ENCODE data around the gene TINAG. TPM values are rescaled to one million over a fixed set of nuclear protein-coding genes. Genes with fewer than 3 reads are reported as not detected.

TINAG gene
- total RNA-seq, 1 donor from 2014 or later: not detected

DNA sequence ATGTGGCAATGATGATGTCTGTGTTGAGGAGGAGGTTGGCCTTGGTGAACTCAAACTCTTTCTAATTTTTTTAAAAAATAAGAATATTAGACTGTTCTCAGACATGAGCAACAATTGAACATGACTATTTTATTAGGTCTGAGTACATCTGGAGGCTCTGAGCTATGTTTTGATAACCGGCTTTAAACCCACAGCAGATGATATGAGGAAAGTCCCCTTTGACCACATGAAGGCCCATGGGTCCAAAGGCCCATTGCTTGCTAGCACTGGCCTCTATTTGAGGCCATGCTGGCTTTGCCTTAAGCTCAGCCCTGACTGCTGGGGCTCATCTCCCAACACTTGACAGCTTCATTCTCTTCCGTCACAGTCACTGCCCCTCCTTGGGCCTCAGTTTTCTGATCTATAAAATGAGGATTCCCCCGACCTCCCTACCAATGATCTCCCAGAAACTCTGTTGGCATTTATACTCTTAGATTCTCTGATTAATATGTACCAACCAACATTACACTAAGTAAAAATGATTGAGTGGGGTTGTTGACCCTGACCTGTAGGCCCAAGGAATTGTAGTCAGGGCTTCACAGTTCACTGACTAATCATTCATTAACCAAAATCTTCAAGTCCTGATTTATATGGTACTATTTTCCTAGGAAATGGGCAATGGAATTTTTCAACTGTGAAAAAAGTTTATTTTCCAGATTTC, 23.9 kb upstream of the TINAG start:
- Histone ChIP-seq H3K4me1 (no peaks in the 10 kb centered on the region), H3K27me3 (no peaks in the 10 kb centered on the region), H3K4me3 (no peak overlapping the region), H3K27ac (no peak overlapping the region), H3K9me3 (no peaks in the 10 kb centered on the region), H3K36me3 (no peaks in the 10 kb centered on the region)
- DNase-seq (ENCODE audit: low spot score in 2 of 2): no peak
- no peak for TF ChIP-seq CTCF (IDR thresholded peaks at IDR 0.05)
- intact Hi-C loops (cut with DNase I): no loop called here

DNA sequence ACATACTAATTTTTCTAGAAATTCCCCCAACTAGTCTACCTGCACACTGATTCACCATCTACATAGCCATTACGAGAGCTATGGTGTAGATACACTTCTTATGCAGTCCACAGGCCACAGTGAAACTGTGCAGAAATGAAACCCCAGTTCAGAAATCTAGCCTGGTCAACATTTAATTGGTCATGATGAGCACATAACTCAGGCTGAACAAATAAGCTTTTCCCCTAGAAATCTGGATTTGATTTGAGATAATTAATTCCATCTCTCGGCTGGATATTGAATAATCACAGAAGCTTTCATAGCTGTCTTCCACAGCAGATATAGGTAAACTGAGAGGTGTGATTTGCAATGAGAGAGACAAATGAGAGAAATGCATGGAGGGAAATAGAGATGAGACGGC, 22.6 kb upstream of the TINAG start:
- no peak overlapping the region for H3K27ac ChIP-seq
- no peak for DNase-seq (ENCODE audit: low spot score in 2 of 2)
- H3K4me1 ChIP-seq: no peaks in the 10 kb centered on the region
- no peaks in the 10 kb centered on the region for H3K27me3 ChIP-seq
- no peaks in the 10 kb centered on the region for H3K9me3 ChIP-seq
- no peaks in the 10 kb centered on the region for H3K36me3 ChIP-seq
- H3K4me3 ChIP-seq: no peak overlapping the region
- intact Hi-C loops (cut with DNase I): no loop called here
- TF ChIP-seq CTCF (IDR thresholded peaks at IDR 0.05): no peak

DNA sequence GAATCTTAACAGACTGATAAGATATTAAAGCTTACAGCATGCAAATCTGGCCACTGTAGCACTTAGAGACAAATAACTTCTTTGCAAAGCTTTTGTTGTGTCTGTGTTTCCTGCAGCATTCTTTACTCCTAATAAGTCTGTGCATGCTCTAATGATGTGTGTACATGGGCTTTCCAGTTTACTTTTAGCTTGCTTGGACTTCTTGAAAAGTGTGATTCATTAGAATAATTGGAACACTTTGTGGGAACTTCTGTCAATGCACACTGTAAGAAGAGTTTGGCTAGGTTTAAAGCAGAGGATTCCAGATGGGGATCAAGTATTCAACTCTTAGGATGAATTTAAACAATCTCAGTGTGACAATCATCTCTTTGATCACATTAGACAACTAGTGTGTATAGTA, 22.1 kb upstream of the TINAG start:
- Histone ChIP-seq H3K27ac (no peak overlapping the region), H3K4me3 (no peak overlapping the region), H3K4me1 (no peaks in the 10 kb centered on the region), H3K36me3 (no peaks in the 10 kb centered on the region), H3K9me3 (no peaks in the 10 kb centered on the region), H3K27me3 (no peaks in the 10 kb centered on the region)
- DNase-seq (ENCODE audit: low spot score in 2 of 2): no peak
- intact Hi-C loops (cut with DNase I): no loop called here
- TF ChIP-seq CTCF (IDR thresholded peaks at IDR 0.05): no peak

- Histone ChIP-seq H3K4me1 (no peaks in the 10 kb centered on the region), H3K9me3 (no peaks in the 10 kb centered on the region), H3K27me3 (no peaks in the 10 kb centered on the region), H3K36me3 (no peaks in the 10 kb centered on the region), H3K4me3 (no peak overlapping the region), H3K27ac (no peak overlapping the region)
- no peak for TF ChIP-seq CTCF (IDR thresholded peaks at IDR 0.05)
- no peak for DNase-seq (ENCODE audit: low spot score in 2 of 2)
- intact Hi-C loops (cut with DNase I): no loop called here
Observed at GRCh38 chr6:54288474-54288873, 19.8 kb upstream of the TINAG start.

- intact Hi-C loops (cut with DNase I): no loop called here
- no peaks in the 10 kb centered on the region for H3K27me3 ChIP-seq
- no peaks in the 10 kb centered on the region for H3K9me3 ChIP-seq
- no peaks in the 10 kb centered on the region for H3K36me3 ChIP-seq
- H3K27ac ChIP-seq: no peak overlapping the region
- H3K4me3 ChIP-seq: no peak overlapping the region
- no peaks in the 10 kb centered on the region for H3K4me1 ChIP-seq
- no peak for TF ChIP-seq CTCF (IDR thresholded peaks at IDR 0.05)
- no peak for DNase-seq (ENCODE audit: low spot score in 2 of 2)
Observed at GRCh38 chr6:54289426-54289825, 18.8 kb upstream of the TINAG start.

- no peak for DNase-seq (ENCODE audit: low spot score in 2 of 2)
- no peak overlapping the region for H3K4me3 ChIP-seq
- H3K4me1 ChIP-seq: no peaks in the 10 kb centered on the region
- TF ChIP-seq CTCF (IDR thresholded peaks at IDR 0.05): no peak
- no peaks in the 10 kb centered on the region for H3K9me3 ChIP-seq
- intact Hi-C loops (cut with DNase I): no loop called here
- no peaks in the 10 kb centered on the region for H3K36me3 ChIP-seq
- H3K27ac ChIP-seq: no peak overlapping the region
- no peaks in the 10 kb centered on the region for H3K27me3 ChIP-seq
Observed at GRCh38 chr6:54291146-54291545, 17.1 kb upstream of the TINAG start.
